ENCODE measurements around the gene SNAP29. TPM values are rescaled to one million over a fixed set of nuclear protein-coding genes. Genes with fewer than 3 reads are reported as not detected.

The SNAP29 gene
- total and polyA plus RNA-seq, 9 of the 15 experiments (the other 6 are each of a cell fraction or from before 2014, with no cell fraction given): 19.5 to 250 (median 75.9) TPM

DNA sequence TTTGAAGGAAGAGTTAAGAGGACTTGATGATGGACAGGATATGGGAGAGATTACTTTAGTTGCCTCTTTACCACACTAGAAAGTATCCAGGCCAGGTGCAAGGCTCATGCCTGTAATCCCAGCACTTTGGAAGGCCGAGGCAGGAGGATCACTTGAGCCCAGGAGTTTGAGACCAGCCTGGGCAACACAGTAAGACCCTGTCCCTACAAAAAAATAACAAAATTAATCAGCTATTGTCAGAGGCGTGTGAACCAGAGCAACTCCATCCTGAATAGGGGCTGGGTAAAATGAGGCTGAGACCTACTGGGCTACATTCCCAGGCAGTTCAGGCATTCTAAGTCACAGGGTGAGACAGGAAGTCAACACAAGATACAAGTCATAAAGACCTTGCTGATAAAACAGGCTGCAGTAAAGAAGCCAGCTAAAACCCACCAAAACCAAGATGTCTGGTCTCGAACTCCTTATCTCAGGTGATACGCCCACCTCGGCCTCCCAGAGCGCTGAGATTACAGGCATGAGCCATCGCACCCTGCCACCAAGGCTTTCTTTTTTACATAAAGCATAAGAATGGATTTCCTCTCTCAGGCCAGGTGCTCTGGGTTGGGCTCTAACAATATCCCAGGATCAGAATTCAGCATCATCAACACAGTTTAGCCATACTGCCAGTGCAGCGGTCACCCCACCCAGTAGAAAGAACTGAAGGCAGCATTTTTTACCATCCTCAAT, 18.0 kb upstream of the SNAP29 start (continued):
- TF ChIP-seq, protein P1, sequence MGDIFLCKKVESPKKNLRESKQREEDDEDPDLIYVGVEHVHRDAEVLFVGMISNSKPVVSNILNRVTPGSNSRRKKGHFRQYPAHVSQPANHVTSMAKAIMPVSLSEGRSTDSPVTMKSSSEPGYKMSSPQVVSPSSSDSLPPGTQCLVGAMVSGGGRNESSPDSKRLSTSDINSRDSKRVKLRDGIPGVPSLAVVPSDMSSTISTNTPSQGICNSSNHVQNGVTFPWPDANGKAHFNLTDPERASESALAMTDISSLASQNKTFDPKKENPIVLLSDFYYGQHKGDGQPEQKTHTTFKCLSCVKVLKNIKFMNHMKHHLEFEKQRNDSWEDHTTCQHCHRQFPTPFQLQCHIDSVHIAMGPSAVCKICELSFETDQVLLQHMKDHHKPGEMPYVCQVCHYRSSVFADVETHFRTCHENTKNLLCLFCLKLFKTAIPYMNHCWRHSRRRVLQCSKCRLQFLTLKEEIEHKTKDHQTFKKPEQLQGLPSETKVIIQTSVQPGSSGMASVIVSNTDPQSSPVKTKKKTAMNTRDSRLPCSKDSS (IDR thresholded peaks at IDR 0.05; ENCODE audit: low read depth, partially characterized antibody): no peak
- TF ChIP-seq NR2C1 (IDR thresholded peaks at IDR 0.05): no peak
- peak; percentile 41; the same call in 1 of the 2 replicates for TF ChIP-seq NR2C1 (tag; IDR thresholded peaks at IDR 0.05)
- TF ChIP-seq, protein P2, sequence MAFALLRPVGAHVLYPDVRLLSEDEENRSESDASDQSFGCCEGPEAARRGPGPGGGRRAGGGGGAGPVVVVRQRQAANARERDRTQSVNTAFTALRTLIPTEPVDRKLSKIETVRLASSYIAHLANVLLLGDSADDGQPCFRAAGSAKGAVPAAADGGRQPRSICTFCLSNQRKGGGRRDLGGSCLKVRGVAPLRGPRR (CRISPR knock-in tag; IDR thresholded peaks at IDR 0.05): 0 out of 2 replicates have a peak, but pooled peaks have one; percentile 66
- TF ChIP-seq, protein P3, sequence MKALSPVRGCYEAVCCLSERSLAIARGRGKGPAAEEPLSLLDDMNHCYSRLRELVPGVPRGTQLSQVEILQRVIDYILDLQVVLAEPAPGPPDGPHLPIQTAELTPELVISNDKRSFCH (CRISPR knock-in tag; IDR thresholded peaks at IDR 0.05): 0 out of 2 replicates have a peak, but pooled peaks have one; percentile 2
- TF ChIP-seq, protein P3 (tag; IDR thresholded peaks at IDR 0.05): 0 out of 2 replicates have a peak, but pooled peaks have one; percentile 73
- no peak for TF ChIP-seq DACH1 (IDR thresholded peaks at IDR 0.05; ENCODE audit: partially characterized antibody)
- TF ChIP-seq, protein P4, sequence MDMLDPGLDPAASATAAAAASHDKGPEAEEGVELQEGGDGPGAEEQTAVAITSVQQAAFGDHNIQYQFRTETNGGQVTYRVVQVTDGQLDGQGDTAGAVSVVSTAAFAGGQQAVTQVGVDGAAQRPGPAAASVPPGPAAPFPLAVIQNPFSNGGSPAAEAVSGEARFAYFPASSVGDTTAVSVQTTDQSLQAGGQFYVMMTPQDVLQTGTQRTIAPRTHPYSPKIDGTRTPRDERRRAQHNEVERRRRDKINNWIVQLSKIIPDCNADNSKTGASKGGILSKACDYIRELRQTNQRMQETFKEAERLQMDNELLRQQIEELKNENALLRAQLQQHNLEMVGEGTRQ (CRISPR knock-in tag; IDR thresholded peaks at IDR 0.05): no peak
- TF ChIP-seq FOXK1 (CRISPR knock-in tag; IDR thresholded peaks at IDR 0.05; ENCODE audit: borderline replicate concordance): peak; percentile 87; the same call in 1 of the 2 replicates
- TF ChIP-seq PTTG1 (tag; IDR thresholded peaks at IDR 0.05; ENCODE audit: low read depth): 0 out of 2 replicates have a peak, but pooled peaks have one; percentile 57
- 0 out of 2 replicates have a peak, but pooled peaks have one; percentile 53 for TF ChIP-seq ZNF134 (CRISPR knock-in tag; conservative IDR thresholded peaks at IDR 0.05)
- no peak for TF ChIP-seq COPS2 (conservative IDR thresholded peaks at IDR 0.05)
- TF ChIP-seq KDM4B (IDR thresholded peaks at IDR 0.05; ENCODE audit: borderline replicate concordance in 2 of 2, low read depth in 1 of 2): no peak; a peak in 1 of 4 replicates
- TF ChIP-seq, protein P5, sequence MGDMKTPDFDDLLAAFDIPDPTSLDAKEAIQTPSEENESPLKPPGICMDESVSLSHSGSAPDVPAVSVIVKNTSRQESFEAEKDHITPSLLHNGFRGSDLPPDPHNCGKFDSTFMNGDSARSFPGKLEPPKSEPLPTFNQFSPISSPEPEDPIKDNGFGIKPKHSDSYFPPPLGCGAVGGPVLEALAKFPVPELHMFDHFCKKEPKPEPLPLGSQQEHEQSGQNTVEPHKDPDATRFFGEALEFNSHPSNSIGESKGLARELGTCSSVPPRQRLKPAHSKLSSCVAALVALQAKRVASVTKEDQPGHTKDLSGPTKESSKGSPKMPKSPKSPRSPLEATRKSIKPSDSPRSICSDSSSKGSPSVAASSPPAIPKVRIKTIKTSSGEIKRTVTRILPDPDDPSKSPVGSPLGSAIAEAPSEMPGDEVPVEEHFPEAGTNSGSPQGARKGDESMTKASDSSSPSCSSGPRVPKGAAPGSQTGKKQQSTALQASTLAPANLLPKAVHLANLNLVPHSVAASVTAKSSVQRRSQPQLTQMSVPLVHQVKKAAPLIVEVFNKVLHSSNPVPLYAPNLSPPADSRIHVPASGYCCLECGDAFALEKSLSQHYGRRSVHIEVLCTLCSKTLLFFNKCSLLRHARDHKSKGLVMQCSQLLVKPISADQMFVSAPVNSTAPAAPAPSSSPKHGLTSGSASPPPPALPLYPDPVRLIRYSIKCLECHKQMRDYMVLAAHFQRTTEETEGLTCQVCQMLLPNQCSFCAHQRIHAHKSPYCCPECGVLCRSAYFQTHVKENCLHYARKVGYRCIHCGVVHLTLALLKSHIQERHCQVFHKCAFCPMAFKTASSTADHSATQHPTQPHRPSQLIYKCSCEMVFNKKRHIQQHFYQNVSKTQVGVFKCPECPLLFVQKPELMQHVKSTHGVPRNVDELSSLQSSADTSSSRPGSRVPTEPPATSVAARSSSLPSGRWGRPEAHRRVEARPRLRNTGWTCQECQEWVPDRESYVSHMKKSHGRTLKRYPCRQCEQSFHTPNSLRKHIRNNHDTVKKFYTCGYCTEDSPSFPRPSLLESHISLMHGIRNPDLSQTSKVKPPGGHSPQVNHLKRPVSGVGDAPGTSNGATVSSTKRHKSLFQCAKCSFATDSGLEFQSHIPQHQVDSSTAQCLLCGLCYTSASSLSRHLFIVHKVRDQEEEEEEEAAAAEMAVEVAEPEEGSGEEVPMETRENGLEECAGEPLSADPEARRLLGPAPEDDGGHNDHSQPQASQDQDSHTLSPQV (IDR thresholded peaks at IDR 0.05): no peak
- no peak; the same call in 1 of the 2 replicates for TF ChIP-seq HDGF (IDR thresholded peaks at IDR 0.05)
- TF ChIP-seq CHD2 (IDR thresholded peaks at IDR 0.05; ENCODE audit: low read depth, low read length): no peak
- peak; percentile 86 for TF ChIP-seq SMAD3 (CRISPR knock-in tag; conservative IDR thresholded peaks at IDR 0.05)
- TF ChIP-seq, protein P6, sequence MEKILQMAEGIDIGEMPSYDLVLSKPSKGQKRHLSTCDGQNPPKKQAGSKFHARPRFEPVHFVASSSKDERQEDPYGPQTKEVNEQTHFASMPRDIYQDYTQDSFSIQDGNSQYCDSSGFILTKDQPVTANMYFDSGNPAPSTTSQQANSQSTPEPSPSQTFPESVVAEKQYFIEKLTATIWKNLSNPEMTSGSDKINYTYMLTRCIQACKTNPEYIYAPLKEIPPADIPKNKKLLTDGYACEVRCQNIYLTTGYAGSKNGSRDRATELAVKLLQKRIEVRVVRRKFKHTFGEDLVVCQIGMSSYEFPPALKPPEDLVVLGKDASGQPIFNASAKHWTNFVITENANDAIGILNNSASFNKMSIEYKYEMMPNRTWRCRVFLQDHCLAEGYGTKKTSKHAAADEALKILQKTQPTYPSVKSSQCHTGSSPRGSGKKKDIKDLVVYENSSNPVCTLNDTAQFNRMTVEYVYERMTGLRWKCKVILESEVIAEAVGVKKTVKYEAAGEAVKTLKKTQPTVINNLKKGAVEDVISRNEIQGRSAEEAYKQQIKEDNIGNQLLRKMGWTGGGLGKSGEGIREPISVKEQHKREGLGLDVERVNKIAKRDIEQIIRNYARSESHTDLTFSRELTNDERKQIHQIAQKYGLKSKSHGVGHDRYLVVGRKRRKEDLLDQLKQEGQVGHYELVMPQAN (IDR thresholded peaks at IDR 0.05; ENCODE audit: borderline replicate concordance): no peak
